Fibroblast of pulmonary artery (primary cell): ENCODE results near the gene CT47C1.

Source experiments
- DNase-seq: peaks from one replicate; pipeline ENCODE4 v3.0.0-alpha.2; 2010; ENCODE audit warnings: low read depth
- H3K4me3 ChIP-seq: replicated peaks from 2 replicates; pipeline ENCODE4 v1.5.1; 2011; ENCODE audit warnings: low read depth, mild to moderate bottlenecking, control low read depth, low read length, moderate library complexity
- CTCF ChIP-seq: IDR thresholded peaks from 2 replicates; pipeline ENCODE4 v1.5.1; 2011; ENCODE audit warnings: mild to moderate bottlenecking, control low read depth, low read length, inconsistent platforms; ENCODE audit errors: missing control alignments

The CT47C1 gene

GRCh38 chrX:119063428-119063827, 9.4 kb upstream of the CT47C1 start:
- DNase-seq = no peak
- TF ChIP-seq CTCF = no peak
- H3K4me3 ChIP-seq = no peak overlapping the region

- TF ChIP-seq CTCF = peak; percentile 67
- DNase-seq = peak; percentile 74
- no peak overlapping the region for H3K4me3 ChIP-seq
These were observed 5.6 kb upstream of the CT47C1 start for GRCh38 chrX:119067023-119067739.

GRCh38 chrX:119069128-119069527, 3.7 kb upstream of the CT47C1 start:
- DNase-seq = no peak
- no peak for TF ChIP-seq CTCF
- H3K4me3 ChIP-seq = no peak overlapping the region

GRCh38 chrX:119069762-119070161, 3.0 kb upstream of the CT47C1 start:
- no peak for DNase-seq
- TF ChIP-seq CTCF = no peak
- no peak overlapping the region for H3K4me3 ChIP-seq

GRCh38 chrX:119071381-119071780, 1.4 kb upstream of the CT47C1 start:
- DNase-seq = no peak
- H3K4me3 ChIP-seq = no peak overlapping the region

GRCh38 chrX:119073200-119073905, 560 bp downstream of the CT47C1 start:
- no peak for DNase-seq
- no peak for TF ChIP-seq CTCF
- no peak overlapping the region for H3K4me3 ChIP-seq

More at GRCh38 chrX:119071381-119071780, 1.4 kb upstream of the CT47C1 start:
- TF ChIP-seq CTCF = no peak
